Stimulated activated CD8-positive, alpha-beta memory T cell treated with anti-CD3 and anti-CD28 coated beads, Interleukin-7, amount 100 ng/mL, for 24 hours (primary cell): ENCODE measurements around the gene KCNMA1.
"Not testable (repeated sequence)": the region's sequence is repeated elsewhere in the genome, so short reads cannot be mapped to it uniquely, and the experiment has no call there.

ENCODE experiments used
- DNase-seq: peaks from one replicate; pipeline ENCODE4 v3.0.0-alpha.2; 2020; ENCODE audit warnings: low read depth

KCNMA1 gene

GRCh38 chr10:77661674-77662073 is 24.1 kb upstream of the KCNMA1 start:
- DNase-seq, result no peak

GRCh38 chr10:77661100-77661499 is 23.5 kb upstream of the KCNMA1 start:
- DNase-seq, result no peak

GRCh38 chr10:77659046-77659670 is 21.6 kb upstream of the KCNMA1 start:
- DNase-seq, result not testable (repeated sequence)

GRCh38 chr10:77653210-77653609 is 15.6 kb upstream of the KCNMA1 start:
- DNase-seq, result no peak

- DNase-seq, result no peak
These were observed 12.0 kb upstream of the KCNMA1 start for GRCh38 chr10:77649333-77650331.

GRCh38 chr10:77648472-77648871 is 10.9 kb upstream of the KCNMA1 start:
- DNase-seq, result no peak

- no peak for DNase-seq
These were observed 10.1 kb upstream of the KCNMA1 start for GRCh38 chr10:77647543-77648293.

GRCh38 chr10:77644557-77645243 is 7.1 kb upstream of the KCNMA1 start:
- DNase-seq, result no peak

GRCh38 chr10:77643795-77644468 is 6.3 kb upstream of the KCNMA1 start:
- no peak for DNase-seq

GRCh38 chr10:77641788-77642397 is 4.3 kb upstream of the KCNMA1 start:
- DNase-seq, result no peak

- DNase-seq, result no peak
These were observed 3.7 kb upstream of the KCNMA1 start for GRCh38 chr10:77641344-77641743.

- DNase-seq, result no peak
These were observed 2.6 kb upstream of the KCNMA1 start for GRCh38 chr10:77640167-77640566.

GRCh38 chr10:77639756-77640155 is 2.1 kb upstream of the KCNMA1 start:
- no peak for DNase-seq

GRCh38 chr10:77638321-77639101 is 903 bp upstream of the KCNMA1 start:
- no peak for DNase-seq

- DNase-seq, result no peak
These were observed 559 bp downstream of the KCNMA1 start for GRCh38 chr10:77636967-77637531.

GRCh38 chr10:77636282-77636966 is 1.2 kb downstream of the KCNMA1 start:
- no peak for DNase-seq

- DNase-seq, result no peak
These were observed 2.0 kb downstream of the KCNMA1 start for GRCh38 chr10:77635402-77636227.

GRCh38 chr10:77634939-77635338 is 2.7 kb downstream of the KCNMA1 start:
- DNase-seq, result no peak
